SU-DHL-6 (cell line): ENCODE measurements around the gene CHGA.

ENCODE experiments used
- H2AFZ ChIP-seq: fragments of 200-600 bp; sonication (generic); 2 replicates; pipeline ENCODE4 v1.6.1; 2014; ENCODE audit warnings: low read depth, mild to moderate bottlenecking, moderate library complexity, mixed read lengths, antibody characterized with exemption, low read length; ENCODE audit not compliant: severe bottlenecking
- H3F3A ChIP-seq: fragments of 200-600 bp; shearing (Covaris generic); 2 replicates; pipeline ENCODE4 v1.6.0; 2016; ENCODE audit warnings: antibody characterized with exemption, mild to moderate bottlenecking; ENCODE audit not compliant: insufficient read depth
- H3K27ac ChIP-seq: fragments of 200-600 bp; sonication (generic); 2 replicates; pipeline ENCODE4 v1.5.1; 2016; ENCODE audit warnings: low read depth, mild to moderate bottlenecking, low read length, moderate library complexity, mixed read lengths
- H3K27me3 ChIP-seq: fragments of 200-600 bp; sonication (generic), shearing (Covaris generic); 2 replicates; pipeline ENCODE4 v1.6.0; 2014; ENCODE audit warnings: mild to moderate bottlenecking, low read length
- H3K36me3 ChIP-seq: fragments of 200-600 bp; sonication (generic); 2 replicates; pipeline ENCODE4 v1.6.1; 2014; ENCODE audit warnings: mild to moderate bottlenecking, low read length, mixed read lengths
- H3K4me2 ChIP-seq: fragments of 300-600, 200-600 bp; shearing (Covaris generic), sonication (generic); 2 replicates; pipeline ENCODE4 v1.6.0; 2014; ENCODE audit warnings: low read length, low read depth, mild to moderate bottlenecking; ENCODE audit not compliant: poor library complexity, severe bottlenecking
- H3K4me3 ChIP-seq: fragments of 200-600 bp; sonication (generic); 2 replicates; pipeline ENCODE4 v1.5.1; 2014; ENCODE audit warnings: antibody characterized with exemption, low read length, mild to moderate bottlenecking, mixed read lengths; ENCODE audit not compliant: insufficient read depth, poor library complexity, severe bottlenecking
- H3K79me2 ChIP-seq: fragments of 200-600 bp; sonication (generic); 2 replicates; pipeline ENCODE4 v1.6.1; 2014; ENCODE audit warnings: mild to moderate bottlenecking, low read length, moderate library complexity; ENCODE audit not compliant: insufficient read depth
- H3K9ac ChIP-seq: fragments of 200-600 bp; sonication (generic); 2 replicates; pipeline ENCODE4 v1.7.0; 2014; ENCODE audit warnings: mild to moderate bottlenecking, low read length
- H3K9me2 ChIP-seq: fragments of 200-600 bp; sonication (generic); replicated peaks from 2 replicates; pipeline ENCODE4 v1.6.1; 2014; ENCODE audit warnings: low read length; ENCODE audit not compliant: insufficient read depth
- H3K9me3 ChIP-seq: fragments of 200-600 bp; sonication (generic); 2 replicates; pipeline ENCODE4 v1.6.1; 2014; ENCODE audit warnings: low read length, mixed read lengths; ENCODE audit not compliant: insufficient read depth
- H4K20me1 ChIP-seq: fragments of 200-600 bp; sonication (generic); 2 replicates; pipeline ENCODE4 v1.6.1; 2014; ENCODE audit warnings: low read depth, mild to moderate bottlenecking, antibody characterized with exemption, low read length, moderate library complexity, mixed read lengths
- EZH2phosphoT487 ChIP-seq: fragments of 200-600 bp; sonication (generic), shearing (Covaris generic); conservative IDR thresholded peaks from 2 replicates; pipeline ENCODE4 v1.6.1; 2018; ENCODE audit warnings: mild to moderate bottlenecking, antibody characterized with exemption, low read length, moderate library complexity, mixed read lengths
- TF ChIP-seq, protein P1 (sequence below): fragments of 200-600 bp; sonication (generic); IDR thresholded peaks from one replicate; pipeline ENCODE4 v1.5.1; 2017; ENCODE audit warnings: antibody characterized with exemption, mild to moderate bottlenecking, low read length, moderate library complexity; ENCODE audit not compliant: insufficient read depth, poor library complexity, severe bottlenecking

CHGA gene

DNA sequence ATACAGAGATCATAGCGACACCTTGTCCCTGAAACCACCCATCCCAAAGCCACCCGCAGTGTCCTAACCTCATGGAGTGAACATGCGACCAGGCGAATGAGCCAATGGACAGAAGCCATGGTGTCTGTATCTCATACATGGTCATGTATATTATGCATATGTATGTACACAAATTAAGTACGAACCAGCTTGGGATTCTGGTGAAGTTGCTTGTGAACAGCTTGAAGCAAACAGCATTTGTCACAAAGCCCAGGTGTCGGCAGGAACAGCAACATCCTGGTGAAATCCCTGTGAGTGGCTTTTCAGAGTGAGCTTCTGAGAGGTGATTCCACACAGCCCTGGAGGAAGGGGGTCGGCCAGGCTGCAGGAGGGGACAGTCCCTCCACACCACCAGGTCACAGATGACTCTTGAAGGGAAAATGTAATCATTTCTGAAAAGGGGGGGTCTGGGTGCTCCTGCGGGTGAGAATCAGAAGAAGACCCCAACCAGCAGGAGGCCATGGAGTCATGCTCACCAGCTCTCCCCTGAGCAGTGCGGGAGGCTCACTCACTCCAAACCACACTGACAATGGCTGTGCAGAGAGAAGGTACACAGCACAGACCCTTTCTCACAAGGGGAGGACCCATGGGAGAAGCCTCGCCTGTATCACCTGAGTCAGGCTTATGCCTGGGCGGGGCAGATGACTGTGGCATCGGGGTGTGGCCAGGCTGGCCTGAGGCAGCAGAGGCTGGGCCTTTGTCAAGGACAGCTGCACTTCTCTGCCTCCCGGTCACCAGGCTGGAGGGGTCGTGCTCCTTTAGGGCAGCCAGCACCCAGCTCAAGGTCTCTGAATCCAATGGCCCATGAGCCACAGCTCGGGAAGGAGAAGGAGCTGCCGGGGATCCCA, 14.3 kb downstream of the CHGA start:
- no peak overlapping the region for H3K9ac ChIP-seq
- no peaks in the 10 kb centered on the region for H3K9me2 ChIP-seq
- TF ChIP-seq, protein P1, sequence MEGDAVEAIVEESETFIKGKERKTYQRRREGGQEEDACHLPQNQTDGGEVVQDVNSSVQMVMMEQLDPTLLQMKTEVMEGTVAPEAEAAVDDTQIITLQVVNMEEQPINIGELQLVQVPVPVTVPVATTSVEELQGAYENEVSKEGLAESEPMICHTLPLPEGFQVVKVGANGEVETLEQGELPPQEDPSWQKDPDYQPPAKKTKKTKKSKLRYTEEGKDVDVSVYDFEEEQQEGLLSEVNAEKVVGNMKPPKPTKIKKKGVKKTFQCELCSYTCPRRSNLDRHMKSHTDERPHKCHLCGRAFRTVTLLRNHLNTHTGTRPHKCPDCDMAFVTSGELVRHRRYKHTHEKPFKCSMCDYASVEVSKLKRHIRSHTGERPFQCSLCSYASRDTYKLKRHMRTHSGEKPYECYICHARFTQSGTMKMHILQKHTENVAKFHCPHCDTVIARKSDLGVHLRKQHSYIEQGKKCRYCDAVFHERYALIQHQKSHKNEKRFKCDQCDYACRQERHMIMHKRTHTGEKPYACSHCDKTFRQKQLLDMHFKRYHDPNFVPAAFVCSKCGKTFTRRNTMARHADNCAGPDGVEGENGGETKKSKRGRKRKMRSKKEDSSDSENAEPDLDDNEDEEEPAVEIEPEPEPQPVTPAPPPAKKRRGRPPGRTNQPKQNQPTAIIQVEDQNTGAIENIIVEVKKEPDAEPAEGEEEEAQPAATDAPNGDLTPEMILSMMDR: no peak
- TF ChIP-seq EZH2phosphoT487: no peak
- no peaks in the 10 kb centered on the region for H3K27me3 ChIP-seq
- no peaks in the 10 kb centered on the region for H3F3A ChIP-seq
- no peak overlapping the region for H3K4me2 ChIP-seq
- no peaks in the 10 kb centered on the region for H3K36me3 ChIP-seq
- H2AFZ ChIP-seq: no peak overlapping the region
- H3K9me3 ChIP-seq: no peaks in the 10 kb centered on the region
- no peaks in the 10 kb centered on the region for H4K20me1 ChIP-seq
- no peak overlapping the region for H3K27ac ChIP-seq
- H3K79me2 ChIP-seq: no peaks in the 10 kb centered on the region
- no peak overlapping the region for H3K4me3 ChIP-seq

- TF ChIP-seq, protein P1: no peak
- TF ChIP-seq EZH2phosphoT487: no peak
- Histone ChIP-seq H3K4me3 (no peak overlapping the region), H3K27ac (no peak overlapping the region), H3K36me3 (no peaks in the 10 kb centered on the region), H3K9me2 (no peaks in the 10 kb centered on the region), H3F3A (no peaks in the 10 kb centered on the region), H3K79me2 (no peaks in the 10 kb centered on the region), H4K20me1 (no peaks in the 10 kb centered on the region), H2AFZ (no peak overlapping the region), H3K4me2 (no peak overlapping the region), H3K27me3 (no peaks in the 10 kb centered on the region), H3K9me3 (no peaks in the 10 kb centered on the region), H3K9ac (no peak overlapping the region)
These were observed 15.4 kb downstream of the CHGA start for GRCh38 chr14:92938235-92938875.

GRCh38 chr14:92938890-92939671, 16.1 kb downstream of the CHGA start:
- Histone ChIP-seq H3K4me2 (no peak overlapping the region), H3K27me3 (no peaks in the 10 kb centered on the region), H3K79me2 (no peaks in the 10 kb centered on the region), H3K4me3 (no peak overlapping the region), H3F3A (no peaks in the 10 kb centered on the region), H3K36me3 (no peaks in the 10 kb centered on the region), H3K9me3 (no peaks in the 10 kb centered on the region), H3K9ac (no peak overlapping the region), H4K20me1 (no peaks in the 10 kb centered on the region), H2AFZ (no peak overlapping the region), H3K27ac (no peak overlapping the region), H3K9me2 (no peaks in the 10 kb centered on the region)
- TF ChIP-seq, protein P1: no peak
- TF ChIP-seq EZH2phosphoT487: no peak
